GM12878 (cell line): ENCODE results near the gene ADGRD1. TPM values are rescaled to one million over a fixed set of nuclear protein-coding genes. Genes with fewer than 3 reads are reported as not detected.

Source experiments
- ATAC-seq: fragments of 200-7000 bp; cut with Tn5 transposase; 3 replicates; pipeline ENCODE4 v1.9.1; 2020; ENCODE audit warnings: mild to moderate bottlenecking, moderate library complexity
- BruUV-seq: library from RNA; stranded (reverse); fragments of 400-500 nt; replicated peaks from 2 replicates; lab custom pipeline; 2021; lab: Mats Ljungman, UMichigan
- CTCF ChIA-PET: fragments of 300-600 bp; sonication (Branson Sonifier 250); formaldehyde crosslinking; extraction: SDS; loops from one replicate; lab custom pipeline; 2021; ENCODE audit warnings: inconsistent platforms; lab: Yijun Ruan, JAX
- POLR2A ChIA-PET: fragments of 350-600 bp; formaldehyde crosslinking; extraction: SDS; loops from one replicate; lab custom pipeline; 2021; ENCODE audit warnings: inconsistent platforms; lab: Charles Lee
- RAD21 ChIA-PET: fragments of 300-600 bp; sonication (Branson Sonifier 250); formaldehyde crosslinking; loops from one replicate; lab custom pipeline; 2023; ENCODE audit warnings: antibody characterized with exemption; ENCODE audit not compliant: unreplicated experiment; lab: Charles Lee
- SMC1A ChIA-PET: fragments of 300-600 bp; sonication (Branson Sonifier 250); formaldehyde crosslinking; loops from one replicate; lab custom pipeline; 2023; ENCODE audit not compliant: unreplicated experiment, uncharacterized antibody; lab: Charles Lee
- DNase-seq: peaks from one replicate; pipeline ENCODE4 v3.0.0-alpha.2; 2011; ENCODE audit warnings: low read depth, low spot score
- FAIRE-seq: peaks from 3 replicates; lab custom pipeline; 2011; peaks lifted over from hg19 to GRCh38; lab: Jason Lieb, UNC
- H2AFZ ChIP-seq: 2 replicates; pipeline ENCODE4 v1.6.0; 2011; ENCODE audit warnings: low read depth, low read length, control low read depth; ENCODE audit not compliant: control insufficient read depth
- H3K27ac ChIP-seq: 2 replicates; pipeline ENCODE4 v1.5.1; 2011; ENCODE audit warnings: control low read depth; ENCODE audit not compliant: control insufficient read depth, insufficient read depth
- H3K27me3 ChIP-seq, 2 experiments: replicated peaks in 1 of 2; 2 replicates each; pipeline versions ENCODE4 v1.6.0 to v1.6.1; 2011; ENCODE audit warnings: low read length in 1 of 2; ENCODE audit not compliant: control insufficient read depth in 2 of 2, insufficient read depth in 2 of 2
- H3K36me3 ChIP-seq, 2 experiments: 2 replicates each; pipeline ENCODE4 v1.5.1; 2011; ENCODE audit warnings: low read length in 1 of 2; ENCODE audit not compliant: control insufficient read depth in 2 of 2, insufficient read depth in 2 of 2
- H3K4me1 ChIP-seq: 2 replicates; pipeline ENCODE4 v1.6.1; 2011; ENCODE audit warnings: mild to moderate bottlenecking, low read length, moderate library complexity, mixed read lengths; ENCODE audit not compliant: control insufficient read depth, insufficient read depth
- H3K4me2 ChIP-seq: 2 replicates; pipeline ENCODE4 v1.6.0; 2011; ENCODE audit warnings: control low read depth; ENCODE audit not compliant: control insufficient read depth, insufficient read depth
- H3K4me3 ChIP-seq: fragments of 200-600 bp; sonication (generic); 2 replicates; pipeline ENCODE4 v1.5.1; 2016
- H3K79me2 ChIP-seq: 2 replicates; pipeline ENCODE4 v1.6.0; 2011; ENCODE audit warnings: low read length; ENCODE audit not compliant: control insufficient read depth, insufficient read depth
- H3K9ac ChIP-seq: 2 replicates; pipeline ENCODE4 v1.8.0; 2011; ENCODE audit warnings: low read length, control low read depth, mixed read lengths; ENCODE audit not compliant: control insufficient read depth, insufficient read depth
- H3K9me3 ChIP-seq: replicated peaks from 3 replicates; pipeline ENCODE4 v1.5.1; 2011; ENCODE audit warnings: mild to moderate bottlenecking, low read length; ENCODE audit not compliant: control insufficient read depth, insufficient read depth
- H4K20me1 ChIP-seq: 2 replicates; pipeline ENCODE4 v1.6.0; 2011; ENCODE audit not compliant: control insufficient read depth, insufficient read depth
- JUNB ChIP-seq: IDR thresholded peaks from 2 replicates; pipeline ENCODE4 v1.6.1; 2016; ENCODE audit warnings: antibody characterized with exemption, mild to moderate bottlenecking
- LARP7 ChIP-seq: fragments of 450-650 bp; IDR thresholded peaks from 2 replicates; pipeline ENCODE4 v1.6.1; 2017; ENCODE audit warnings: mild to moderate bottlenecking
- MTA2 ChIP-seq: fragments of 450-650 bp; IDR thresholded peaks from 2 replicates; pipeline ENCODE4 v1.6.1; 2016; ENCODE audit warnings: low read depth, mild to moderate bottlenecking, moderate library complexity
- RBBP5 ChIP-seq: fragments of 200-600 bp; sonication (generic); conservative IDR thresholded peaks from 2 replicates; pipeline ENCODE4 v1.6.1; 2016
- WGBS: methylation state at CpG from one replicate; pipeline ENCODE4 v1.1.6; 2016; ENCODE audit warnings: low lambda C conversion rate; ENCODE audit not compliant: insufficient replicate concordance, insufficient coverage; ENCODE audit errors: missing lambda C conversion rate; 5-methylcytosine and 5-hydroxymethylcytosine counted together
- in situ Hi-C: fragments of 300-500 bp; cut with MboI; formaldehyde crosslinking; loops from 9 replicates; pipeline ENCODE4 v1.14.3; 2018; ENCODE audit warnings: mixed read lengths
- intact Hi-C: fragments of 100-400 bp; cut with micrococcal nuclease; formaldehyde crosslinking; loops from one replicate; pipeline ENCODE4 v1.14.2; 2022; ENCODE audit not compliant: unreplicated experiment
- polyA plus RNA-seq, 11 experiments: library from polyadenylated mRNA; depleted of rRNA in 4 of 11; unstranded in 6 of 11; stranded (reverse) in 5 of 11; fragments of >200 nt; fragmentation: Nextera tagmentation in 4 of 11; fragmentation: Illumina TruSeq in 1 of 11; extraction: Ambion mirVana in 4 of 11; extraction: Trizol in 1 of 11; gene quantifications; 1 replicate in 1 of 11; 2 replicates in 10 of 11; pipeline versions ENCODE4 v1.2.1 to v1.2.3, GENCODE V29; 2011 to 2016; ENCODE audit warnings: inconsistent platforms in 2 of 11, missing spikeins in 2 of 11, low read depth in 1 of 11
- total RNA-seq, 4 experiments: library from RNA; depleted of rRNA in 3 of 4; stranded (reverse); fragments of >200 nt in 3 of 4; fragmentation: Illumina TruSeq in 1 of 4; extraction: Trizol in 1 of 4; gene quantifications; 2 replicates each; pipeline versions ENCODE4 v1.2.1 to v1.2.3, GENCODE V29; 2013 to 2021
- TF ChIP-seq, protein P1 (sequence below): fragments of 450-650 bp; formaldehyde crosslinking; IDR thresholded peaks from 2 replicates; pipeline ENCODE4 v1.4.0; 2022; ENCODE audit warnings: mild to moderate bottlenecking, moderate library complexity

Gene ADGRD1
- total and polyA plus RNA-seq, 10 of the 15 experiments (the other 5 are each of a cell fraction or from before 2014, with no cell fraction given), result 0.15 to 12.7 (median 1.2) TPM

DNA sequence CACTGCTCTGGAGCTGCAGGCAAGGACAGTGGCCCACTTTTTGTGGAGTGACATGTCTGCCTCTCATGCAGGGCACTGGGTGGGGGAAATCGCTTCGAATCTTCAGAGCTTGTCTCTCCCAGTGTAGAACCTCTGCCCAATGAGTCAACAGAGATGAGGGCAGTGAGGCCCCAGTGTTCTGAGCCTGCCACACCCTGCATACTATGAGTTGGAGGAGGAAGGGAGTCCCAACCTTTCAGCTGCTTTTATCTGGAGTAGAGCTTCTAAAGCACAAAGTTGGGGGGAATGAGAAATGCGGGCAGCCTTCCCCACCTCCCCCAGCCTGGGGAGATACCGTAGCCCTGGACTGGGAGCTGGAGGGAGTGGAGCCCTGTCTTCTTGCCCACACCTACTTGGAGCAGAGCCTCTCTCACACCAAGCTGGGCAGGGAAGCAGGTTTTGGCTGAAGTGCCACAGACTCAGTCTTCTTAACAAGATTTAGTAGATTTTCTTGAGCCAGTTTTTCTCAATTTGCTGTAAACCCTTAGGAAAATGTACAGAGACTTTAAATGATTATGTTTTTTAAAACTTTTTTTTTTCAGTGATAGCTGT, 159.1 kb downstream of the ADGRD1 start:
- Histone ChIP-seq H3K4me3 (no peak overlapping the region), H2AFZ (no peak overlapping the region), H3K4me2 (no peak overlapping the region), H3K9me3 (no peaks in the 10 kb centered on the region; the same call in 2 of the 3 replicates), H3K27me3 (no peaks in the 10 kb centered on the region), H3K36me3 (no peaks in the 10 kb centered on the region), H4K20me1 (no peaks in the 10 kb centered on the region), H3K4me1 (no peaks in the 10 kb centered on the region), H3K79me2 (no peaks in the 10 kb centered on the region), H3K9ac (no peak overlapping the region), H3K27ac (no peak overlapping the region)
- WGBS, result 89% methylated on average over 4 of the region's 4 CpGs
- intact Hi-C loops (no loop called here), in situ Hi-C loops (no loop called here)
- ChIA-PET SMC1A (interaction anchor here (0.6 to 6.1 kb wide), 10 partner anchors 8 to 350 kb away, joined by 3 to 37 read pairs (median 4); no protein-coding TSS in a partner anchor), CTCF (interaction anchor here (0.9 to 7.7 kb wide), 7 partner anchors 8 to 341 kb away, joined by 3 to 80 read pairs (median 5); no protein-coding TSS in a partner anchor), RAD21 (interaction anchor here (1.2 to 2.9 kb wide), 7 partner anchors 8 to 342 kb away, joined by 3 to 16 read pairs (median 4); no protein-coding TSS in a partner anchor), POLR2A (interaction anchor here (1.2 kb wide), 1 partner anchor 12 kb away, joined by 4 read pairs; no protein-coding TSS in a partner anchor)
- BruUV-seq, result no TSS peak
- no peak for TF ChIP-seq JUNB
- TF ChIP-seq MTA2, result no peak
- no peak for TF ChIP-seq RBBP5
- TF ChIP-seq LARP7, result no peak
- TF ChIP-seq, protein P1, sequence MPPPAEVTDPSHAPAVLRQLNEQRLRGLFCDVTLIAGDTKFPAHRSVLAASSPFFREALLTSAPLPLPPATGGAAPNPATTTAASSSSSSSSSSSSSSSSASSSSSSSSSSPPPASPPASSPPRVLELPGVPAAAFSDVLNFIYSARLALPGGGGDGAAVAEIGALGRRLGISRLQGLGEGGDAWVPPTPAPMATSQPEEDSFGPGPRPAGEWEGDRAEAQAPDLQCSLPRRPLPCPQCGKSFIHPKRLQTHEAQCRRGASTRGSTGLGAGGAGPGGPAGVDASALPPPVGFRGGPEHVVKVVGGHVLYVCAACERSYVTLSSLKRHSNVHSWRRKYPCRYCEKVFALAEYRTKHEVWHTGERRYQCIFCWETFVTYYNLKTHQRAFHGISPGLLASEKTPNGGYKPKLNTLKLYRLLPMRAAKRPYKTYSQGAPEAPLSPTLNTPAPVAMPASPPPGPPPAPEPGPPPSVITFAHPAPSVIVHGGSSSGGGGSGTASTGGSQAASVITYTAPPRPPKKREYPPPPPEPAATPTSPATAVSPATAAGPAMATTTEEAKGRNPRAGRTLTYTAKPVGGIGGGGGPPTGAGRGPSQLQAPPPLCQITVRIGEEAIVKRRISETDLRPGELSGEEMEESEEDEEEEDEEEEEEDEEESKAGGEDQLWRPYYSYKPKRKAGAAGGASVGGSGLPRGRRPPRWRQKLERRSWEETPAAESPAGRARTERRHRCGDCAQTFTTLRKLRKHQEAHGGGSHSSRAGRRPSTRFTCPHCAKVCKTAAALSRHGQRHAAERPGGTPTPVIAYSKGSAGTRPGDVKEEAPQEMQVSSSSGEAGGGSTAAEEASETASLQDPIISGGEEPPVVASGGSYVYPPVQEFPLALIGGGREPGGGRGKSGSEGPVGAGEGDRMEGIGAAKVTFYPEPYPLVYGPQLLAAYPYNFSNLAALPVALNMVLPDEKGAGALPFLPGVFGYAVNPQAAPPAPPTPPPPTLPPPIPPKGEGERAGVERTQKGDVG (CRISPR knock-in tag), result no peak
- DNase-seq (no peak), ATAC-seq (no peak), FAIRE-seq (no peak)
